Activated CD8-positive, alpha-beta memory T cell treated with anti-CD3 and anti-CD28 coated beads for 4 hours (primary cell): ENCODE data around the gene BRSK2.
"Not testable (repeated sequence)": the region's sequence is repeated elsewhere in the genome, so short reads cannot be mapped to it uniquely, and the experiment has no call there.

ENCODE experiments used
- DNase-seq, 2 donors: peaks; one replicate each; pipeline ENCODE4 v3.0.0-alpha.2; 2020; ENCODE audit warnings: low read depth in 2 of 2

The BRSK2 gene

GRCh38 chr11:1389932-1390568 is at the start of gene BRSK2:
Gene BRSK2, plus strand, starts transcription at chr11:1389934. Its CDS starts 351 bp downstream, at chr11:1390285.
- no peak for DNase-seq

GRCh38 chr11:1340111-1340510 is 49.6 kb upstream of the BRSK2 start:
- no peak for DNase-seq

GRCh38 chr11:1341226-1341625 is 48.5 kb upstream of the BRSK2 start:
- not testable (repeated sequence) for DNase-seq

DNA sequence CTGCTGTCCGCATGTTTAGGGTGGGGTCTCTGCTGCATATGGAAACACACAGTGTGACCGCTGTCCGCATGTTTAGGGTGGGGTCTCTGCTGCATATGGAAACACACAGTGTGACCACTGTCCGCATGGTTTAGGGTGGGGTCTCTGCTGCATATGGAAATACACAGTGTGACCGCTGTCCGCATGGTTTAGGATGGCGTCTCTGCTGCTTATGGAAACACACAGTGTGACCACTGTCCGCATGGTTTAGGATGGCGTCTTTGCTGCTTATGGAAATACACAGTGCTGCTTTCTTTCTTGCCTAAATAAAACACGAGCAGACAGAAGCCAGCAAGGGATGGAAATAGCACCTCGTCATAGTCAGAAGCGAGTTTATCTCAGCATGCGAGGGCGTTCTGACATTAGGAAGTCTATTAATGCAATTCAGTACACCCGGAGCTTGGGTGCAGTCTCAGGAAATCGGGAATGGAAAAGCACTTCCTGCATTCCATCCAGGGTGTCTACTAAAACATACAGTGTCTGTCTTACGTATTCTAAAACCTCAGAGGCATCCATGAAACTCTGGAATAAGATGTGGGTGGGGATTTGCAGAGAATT is 47.7 kb upstream of the BRSK2 start:
- DNase-seq: no peak

GRCh38 chr11:1342946-1343345 is 46.8 kb upstream of the BRSK2 start:
- DNase-seq: no peak

- no peak for DNase-seq
These were observed 46.2 kb upstream of the BRSK2 start for GRCh38 chr11:1343391-1344055.

DNA sequence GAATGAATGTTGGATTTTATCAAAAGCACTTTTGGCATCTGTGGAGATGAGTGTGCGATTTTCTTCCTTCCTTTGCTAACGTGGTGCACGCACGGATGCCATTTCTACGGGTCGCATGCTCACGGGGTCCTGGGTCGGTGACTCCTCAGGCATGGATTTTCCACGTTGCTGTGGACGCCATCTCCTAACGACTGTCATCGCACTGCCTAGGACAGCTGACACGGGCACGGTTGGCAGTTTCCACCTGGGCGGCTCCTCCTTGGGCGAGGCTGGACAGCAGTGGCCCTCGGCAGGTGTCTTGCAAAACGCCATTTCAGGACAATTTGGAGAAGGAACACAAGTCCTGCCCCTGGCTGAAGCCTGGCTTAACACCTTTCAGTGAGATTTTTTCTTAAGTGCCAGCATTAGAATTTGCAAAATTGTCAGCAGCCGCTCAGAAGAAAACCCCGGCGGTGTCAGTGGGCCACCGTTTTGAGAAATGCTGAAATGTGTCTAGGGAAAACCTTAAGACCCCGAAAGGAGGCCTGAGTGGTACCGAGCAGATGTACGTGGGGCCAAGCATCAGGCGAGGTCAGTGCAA is 45.6 kb upstream of the BRSK2 start:
- DNase-seq: no peak

DNA sequence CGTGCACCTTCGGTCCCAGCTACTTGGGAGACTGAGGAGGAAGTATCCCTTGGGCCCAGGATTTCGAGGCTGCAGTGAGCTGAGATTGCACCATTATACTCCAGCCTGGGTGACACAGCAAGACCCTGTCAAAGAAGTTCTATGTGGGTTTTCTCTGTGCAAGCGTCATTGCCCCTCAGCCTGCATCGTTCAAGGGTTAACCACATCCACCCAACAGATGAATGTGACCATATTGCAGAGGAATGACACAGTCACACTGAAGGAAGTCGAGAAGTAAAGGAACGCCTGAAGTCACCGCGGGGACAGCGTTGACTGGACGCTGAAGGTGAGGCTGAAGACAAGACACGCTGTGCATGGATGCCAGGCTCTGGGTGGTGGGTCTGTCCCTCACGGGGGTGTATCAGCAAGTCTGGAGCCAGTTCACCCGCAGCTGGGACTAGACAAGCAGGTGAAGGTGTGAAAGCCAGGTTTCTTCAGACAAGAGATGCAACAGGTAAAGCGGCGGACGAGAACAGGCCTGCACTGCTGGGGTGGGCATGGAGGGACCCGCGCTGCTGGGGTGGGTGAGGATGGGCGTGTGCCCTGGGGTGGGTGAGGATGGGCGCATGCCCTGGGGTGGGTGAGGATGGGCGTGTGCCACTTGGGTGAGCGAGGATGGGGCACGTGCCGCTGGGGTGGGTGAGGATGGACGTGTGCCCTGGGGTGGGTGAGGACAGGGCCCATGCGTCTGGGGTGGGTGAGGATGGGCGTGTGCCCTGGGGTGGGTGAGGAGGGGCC is 43.8 kb upstream of the BRSK2 start:
- no peak for DNase-seq

GRCh38 chr11:1346669-1347390 is 42.9 kb upstream of the BRSK2 start:
- DNase-seq: no peak

- not testable (repeated sequence) for DNase-seq
These were observed 42.2 kb upstream of the BRSK2 start for GRCh38 chr11:1347411-1347999.

GRCh38 chr11:1348146-1348795 is 41.5 kb upstream of the BRSK2 start:
- no peak for DNase-seq

DNA sequence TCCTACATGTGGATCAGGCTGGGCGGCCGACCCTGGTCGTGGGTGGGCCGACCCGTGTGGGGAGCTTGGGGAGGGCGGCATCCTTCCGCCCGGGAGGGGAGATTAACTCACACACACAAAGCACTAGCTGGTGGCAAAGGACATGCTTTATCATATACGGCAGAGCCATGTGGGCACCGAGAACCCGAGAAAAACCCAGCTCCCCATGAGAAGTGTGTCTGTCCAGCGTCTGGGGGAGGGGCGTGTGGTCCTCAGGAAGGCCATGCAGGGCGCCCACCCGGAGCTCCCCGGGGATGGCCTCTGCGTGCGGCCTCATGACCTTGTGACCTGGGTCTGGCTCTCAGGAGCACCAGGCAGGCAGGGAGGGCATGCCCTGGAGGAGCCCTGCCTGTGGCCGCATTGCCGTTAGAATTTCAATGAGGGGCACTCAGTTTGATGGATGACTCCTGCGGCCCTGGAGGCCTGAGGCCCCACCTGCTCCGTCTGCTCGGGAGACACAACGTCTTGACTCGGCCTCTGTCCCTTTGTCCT is 40.9 kb upstream of the BRSK2 start:
- no peak for DNase-seq

DNA sequence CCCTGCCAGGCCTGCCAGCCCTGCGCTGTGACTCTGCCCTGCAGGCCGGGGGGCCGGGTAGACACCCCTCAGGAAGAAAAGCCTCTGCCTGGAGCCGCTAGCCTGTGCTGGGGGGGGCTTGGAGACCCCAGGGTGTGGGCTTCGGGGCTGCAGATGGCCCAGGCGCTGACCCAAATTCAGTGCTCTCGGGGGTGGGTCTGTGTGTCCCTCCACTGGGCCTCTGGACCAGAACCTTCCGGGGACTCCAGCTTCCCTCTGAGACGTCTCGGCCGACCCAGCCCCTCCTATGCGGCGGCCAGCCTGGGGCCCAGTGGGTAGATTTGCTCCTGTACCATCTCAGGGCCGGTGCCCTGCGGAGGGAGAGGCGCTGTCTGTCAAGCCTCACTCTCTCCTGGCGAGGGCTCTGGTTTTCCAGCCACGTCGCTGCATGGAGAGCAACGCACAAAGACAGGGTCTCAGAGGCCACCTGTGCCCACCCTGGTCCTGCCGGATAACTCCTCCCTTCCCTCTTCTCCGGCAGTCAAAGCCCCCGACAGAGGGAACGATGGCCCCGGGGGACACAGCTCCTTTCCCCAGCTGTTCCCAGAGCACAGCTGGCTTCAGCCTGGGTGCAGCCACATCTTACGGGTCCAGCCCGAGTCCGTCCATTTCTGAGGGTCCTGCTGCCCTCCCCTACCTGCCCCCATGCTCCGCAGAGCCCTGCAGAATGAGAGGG is 40.2 kb upstream of the BRSK2 start:
- DNase-seq: no peak

DNA sequence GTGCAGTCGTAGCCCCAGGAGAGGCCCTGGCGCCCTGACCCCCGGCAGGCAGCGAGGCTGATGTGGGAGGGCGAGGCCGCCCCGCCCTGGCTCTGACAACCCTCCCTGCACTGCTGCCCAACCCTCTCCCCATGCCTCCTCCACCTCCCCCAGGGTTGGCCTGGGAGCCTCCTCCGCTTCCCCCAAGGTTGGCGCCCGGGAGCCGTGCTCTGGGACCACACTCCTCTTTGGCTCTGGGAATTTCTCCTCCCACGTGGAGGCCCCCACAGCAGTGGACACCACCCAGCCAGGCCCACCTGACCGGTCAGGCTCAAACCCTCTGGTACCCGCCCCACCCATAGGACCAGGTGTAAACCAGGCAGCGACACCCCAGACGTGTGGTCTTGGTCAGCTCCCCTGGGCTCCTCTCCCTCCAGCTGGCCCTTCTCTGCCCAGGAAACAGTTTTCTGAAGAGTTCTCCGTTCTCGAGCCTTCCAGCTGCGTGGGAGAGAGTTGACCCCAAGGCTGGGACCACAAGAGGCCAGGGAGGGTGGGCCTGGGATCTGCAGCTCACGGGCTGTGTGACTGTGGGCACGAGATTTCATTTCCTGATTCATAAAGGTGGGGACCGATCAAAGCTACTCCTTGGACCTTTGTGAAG is 39.5 kb upstream of the BRSK2 start:
- no peak for DNase-seq

GRCh38 chr11:1351278-1351937 is 38.3 kb upstream of the BRSK2 start:
- DNase-seq: no peak

GRCh38 chr11:1352696-1353382 is 36.9 kb upstream of the BRSK2 start:
- no peak for DNase-seq

DNA sequence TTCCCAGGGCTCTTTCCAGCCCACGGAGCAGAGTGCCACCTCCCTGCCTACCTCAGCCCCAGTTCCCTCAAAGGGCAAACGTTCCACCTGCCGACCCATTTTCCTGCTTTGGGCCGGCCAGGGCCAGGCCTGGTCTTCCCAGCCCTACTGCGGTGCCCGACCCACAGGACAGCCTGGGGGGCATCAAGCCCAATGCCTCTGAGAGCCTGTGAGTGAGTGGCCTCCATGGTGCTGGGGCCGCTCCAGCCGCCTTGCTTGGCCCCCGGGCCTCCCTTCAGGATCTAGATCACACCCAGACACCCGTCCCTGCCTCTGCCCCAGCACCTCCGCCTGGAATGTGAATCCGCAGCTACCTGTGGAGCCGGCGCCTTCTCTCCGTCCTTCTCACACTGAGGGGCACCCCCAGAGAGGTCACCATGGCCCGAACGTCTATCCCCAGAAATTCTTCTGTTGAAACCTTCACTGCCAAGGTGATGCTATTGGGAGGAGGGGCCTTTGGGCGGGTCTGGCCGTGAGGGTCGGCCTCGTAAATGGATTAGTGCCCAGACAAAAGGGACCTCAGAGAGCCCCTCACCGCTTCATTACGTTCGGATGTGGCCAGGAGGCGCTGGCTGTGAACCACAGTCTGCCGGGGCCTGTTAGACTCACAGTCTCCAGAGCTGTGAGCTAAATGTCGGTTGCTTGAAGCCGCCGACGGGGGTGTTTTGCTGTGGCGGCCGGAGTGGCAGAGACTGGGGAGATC is 36.2 kb upstream of the BRSK2 start:
- no peak for DNase-seq
